Activated CD8-positive, alpha-beta memory T cell treated with anti-CD3 and anti-CD28 coated beads, Interleukin-2, amount 50 U/mL, for 48 hours (primary cell): ENCODE data around the gene LTF.
"Not testable (repeated sequence)": the region's sequence is repeated elsewhere in the genome, so short reads cannot be mapped to it uniquely, and the experiment has no call there.

Source experiments
- DNase-seq: peaks from one replicate; pipeline ENCODE4 v3.0.0-alpha.2; 2020

LTF gene

GRCh38 chr3:46388847-46389246 is 75.9 kb downstream of the LTF start:
- not testable (repeated sequence) for DNase-seq

GRCh38 chr3:46386205-46386604 is 78.5 kb downstream of the LTF start:
- no peak for DNase-seq
